HL-60/S4 treated with phorbol 12-myristate 13-acetate at 8.2 ng/mL for 4 days and 3 days (cell line): ENCODE results near the gene MTG2.

Experiments
- in situ Hi-C: fragments of 300-500 bp; cut with MboI; formaldehyde crosslinking; loops from 2 replicates; pipeline ENCODE4 v1.15.0; 2022; ENCODE audit warnings: low sequenced_read_pairs

The MTG2 gene

DNA sequence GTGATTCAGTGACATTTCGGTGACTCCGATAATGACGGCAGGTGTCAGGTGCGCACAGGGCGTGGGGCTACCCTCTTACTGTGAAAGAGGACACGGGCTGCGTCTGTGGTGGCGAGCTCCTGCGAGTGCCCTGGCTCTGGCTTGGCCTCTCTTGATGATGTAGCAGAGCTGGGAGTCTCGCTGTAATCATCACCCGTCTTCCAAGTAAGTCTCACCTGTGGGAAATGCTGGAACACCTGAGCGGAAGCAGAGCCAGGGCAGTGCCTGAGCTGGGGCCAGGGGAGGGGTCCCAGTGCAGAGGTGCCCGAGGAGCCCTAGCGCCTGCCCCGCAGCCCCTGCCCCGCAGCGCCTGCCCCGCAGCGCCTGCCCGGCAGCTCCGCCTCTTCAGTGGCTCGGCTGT, 60.3 kb downstream of the MTG2 start:
- in situ Hi-C loops = no loop called here

GRCh38 chr20:62243906-62244515, 61.2 kb downstream of the MTG2 start:
- in situ Hi-C loops = no loop called here

- in situ Hi-C loops = no loop called here
Observed at GRCh38 chr20:62244644-62245108, 61.8 kb downstream of the MTG2 start.

DNA sequence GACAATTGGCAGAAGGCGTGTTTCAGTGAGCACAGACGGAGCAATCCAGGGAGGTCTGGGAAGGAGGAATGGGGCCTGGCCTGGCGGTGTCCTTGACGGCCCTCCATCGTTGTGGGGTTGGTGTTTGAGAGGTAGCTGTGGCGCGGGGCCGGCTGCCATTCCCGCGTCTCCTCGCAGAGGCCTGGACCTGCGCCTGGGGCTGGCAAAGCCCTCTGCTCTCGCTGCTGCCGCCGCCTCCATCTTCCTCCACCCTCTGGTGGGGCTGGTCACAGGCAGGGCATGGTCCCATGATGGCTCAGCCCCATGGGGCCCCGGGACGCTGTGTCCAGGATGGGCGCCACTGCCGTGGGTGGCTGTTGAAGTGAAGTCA, 63.1 kb downstream of the MTG2 start:
- in situ Hi-C loops = no loop called here

GRCh38 chr20:62246431-62246830, 63.6 kb downstream of the MTG2 start:
- in situ Hi-C loops = no loop called here

- in situ Hi-C loops = no loop called here
Observed at GRCh38 chr20:62246872-62247652, 64.2 kb downstream of the MTG2 start.

GRCh38 chr20:62248890-62249560, 66.2 kb downstream of the MTG2 start:
- in situ Hi-C loops = no loop called here

DNA sequence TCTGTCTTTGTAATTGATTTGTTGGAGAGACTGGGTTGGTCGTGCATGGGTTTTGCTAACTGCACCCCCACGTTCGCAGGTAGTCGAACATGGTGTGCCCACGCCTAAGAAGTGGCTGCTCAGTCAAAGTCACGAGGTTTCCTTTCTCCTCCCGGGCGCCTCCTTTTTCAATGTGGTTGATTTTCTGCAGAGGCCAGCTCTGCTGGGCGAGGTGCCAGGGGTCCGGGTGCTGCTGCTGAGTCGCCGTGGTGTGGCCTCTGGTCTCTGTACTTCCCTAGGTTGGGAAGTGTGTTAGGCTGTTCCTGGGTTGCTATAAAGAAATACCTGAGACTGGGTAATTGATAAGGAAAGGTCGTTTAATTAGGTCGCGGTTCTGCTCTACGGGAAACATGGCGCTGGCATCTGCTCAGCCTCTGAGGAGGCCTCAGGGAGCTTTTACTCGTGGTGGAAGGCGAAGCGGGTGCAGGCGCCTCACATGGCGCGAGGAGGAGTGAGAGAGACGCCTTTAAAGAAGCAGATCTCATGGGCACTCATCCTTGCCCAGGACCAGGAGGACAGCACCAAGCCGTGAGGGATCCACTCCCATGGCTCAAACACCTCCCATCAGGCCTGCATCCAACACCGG, 69.6 kb downstream of the MTG2 start:
- in situ Hi-C loops = no loop called here
